ENCODE measurements around the gene CLDN22. TPM values are rescaled to one million over a fixed set of nuclear protein-coding genes. Genes with fewer than 3 reads are reported as not detected.

Gene CLDN22
- total and polyA plus RNA-seq, 2 of the 8 experiments (the other 6 are each of a cell fraction or from before 2014, with no cell fraction given), result not detected

DNA sequence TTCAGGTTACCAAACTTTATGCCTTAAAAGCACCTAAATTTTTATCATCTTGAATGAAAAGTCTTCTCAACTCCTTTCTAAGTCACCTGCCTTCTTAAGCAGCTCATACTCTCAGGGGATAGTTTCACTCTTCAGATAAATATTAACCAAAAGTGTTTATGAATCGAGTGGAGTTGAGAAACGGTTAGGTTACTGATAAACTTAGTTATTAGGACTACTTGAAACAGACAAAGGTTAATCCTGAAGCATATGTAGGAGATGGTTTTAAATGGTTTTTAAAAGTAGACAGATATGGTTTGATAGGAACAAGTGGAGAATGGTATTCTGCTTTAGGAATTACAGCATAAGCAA, 32.8 kb downstream of the CLDN22 start:
- no peak overlapping the region for H2BK20ac ChIP-seq (ENCODE audit: low read length)
- H3K27ac ChIP-seq (ENCODE audit: low read depth, low read length), result no peak overlapping the region
- POLR2A ChIA-PET (ENCODE audit: partially characterized antibody), result interaction anchor here (1.1 kb wide), 1 partner anchor 23 kb away, joined by 3 read pairs; no protein-coding TSS in a partner anchor
- DNase-seq (ENCODE audit: low read depth in 1 of 2, low spot score in 2 of 2) (no peak), FAIRE-seq (no peak)
- no peaks in the 10 kb centered on the region for H3K27me3 ChIP-seq (replicated peaks in 1 of 4; ENCODE audit: control insufficient read depth in 3 of 4, extremely low read depth in 1 of 4, insufficient read depth in 3 of 4, low read length in 3 of 4)
- no peak overlapping the region for H2AK5ac ChIP-seq (ENCODE audit: low read depth, low read length)
- no peak overlapping the region for H4K8ac ChIP-seq (ENCODE audit: extremely low read depth, insufficient read depth, low read length)
- H3K14ac ChIP-seq (ENCODE audit: insufficient read length), result no peak overlapping the region
- no peak overlapping the region for H3K18ac ChIP-seq (ENCODE audit: extremely low read depth, low read length)
- H3K56ac ChIP-seq (replicated peaks; ENCODE audit: insufficient read length, low read depth, low read length), result no peak overlapping the region
- H3K9me3 ChIP-seq (ENCODE audit: insufficient read depth in 2 of 2, low read depth in 1 of 2, low read length in 1 of 2), result no peaks in the 10 kb centered on the region
- H3K4me2 ChIP-seq (ENCODE audit: insufficient read depth in 1 of 2, low read depth in 2 of 2, low read length in 2 of 2), result no peak overlapping the region
- H3K79me2 ChIP-seq (ENCODE audit: control insufficient read depth in 1 of 2, insufficient read depth in 2 of 2, low read length in 2 of 2), result no peaks in the 10 kb centered on the region
- H2BK5ac ChIP-seq (ENCODE audit: low read depth, low read length), result no peak overlapping the region
- peaks cover 1 to 11% of the 10 kb centered on the region in 2 experiments for H4K20me1 ChIP-seq (replicated peaks in 1 of 2; ENCODE audit: control insufficient read depth in 1 of 2, insufficient read depth in 2 of 2, low read length in 2 of 2)
- no peak overlapping the region for H2AFZ ChIP-seq (ENCODE audit: low read length)
- no peak overlapping the region for H3K23ac ChIP-seq (ENCODE audit: insufficient read length)
- H3K4ac ChIP-seq (replicated peaks; ENCODE audit: insufficient read length, low read depth, low read length), result no peak overlapping the region
- 87% methylated on average over 2 of the region's 2 CpGs; no CpG with 5 or more reads in 1 of the 2 experiments for WGBS, 2 experiments (ENCODE audit: extremely low coverage in 1 of 2, insufficient coverage in 1 of 2, insufficient read length in 1 of 2, insufficient replicate concordance in 2 of 2, low coverage in 1 of 2, low lambda C conversion rate in 2 of 2, missing lambda C conversion rate in 1 of 2)
- H2BK15ac ChIP-seq (ENCODE audit: low read length), result no peak overlapping the region
- H3K4me1 ChIP-seq (replicated peaks in 1 of 4; ENCODE audit: control insufficient read depth in 3 of 4, insufficient read depth in 4 of 4, low read length in 3 of 4), result no peaks in the 10 kb centered on the region
- no peaks in the 10 kb centered on the region for H3K79me1 ChIP-seq (ENCODE audit: low read depth, low read length)
- H2BK120ac ChIP-seq (replicated peaks; ENCODE audit: low read depth, low read length), result no peak overlapping the region
- H2BK12ac ChIP-seq (ENCODE audit: low read depth, low read length), result no peak overlapping the region
- no peak overlapping the region for H4K5ac ChIP-seq (ENCODE audit: insufficient read length, low read depth, low read length)
- CTCF ChIA-PET (ENCODE audit: partially characterized antibody), result interaction anchor here (0.6 to 1.5 kb wide), 3 partner anchors 31 to 214 kb away, joined by 3 to 5 read pairs (median 3); no protein-coding TSS in a partner anchor
- no peaks in the 10 kb centered on the region for H3K23me2 ChIP-seq (ENCODE audit: low read depth, low read length)
- no peak overlapping the region for H3K9ac ChIP-seq (replicated peaks in 1 of 4; ENCODE audit: extremely low read depth in 1 of 4, low read depth in 3 of 4, low read length in 3 of 4)
- H3K4me3 ChIP-seq (ENCODE audit: extremely low read depth in 1 of 4, insufficient read depth in 2 of 4, low read depth in 3 of 4, low read length in 4 of 4), result no peak overlapping the region
- H3K36me3 ChIP-seq (ENCODE audit: control insufficient read depth in 2 of 4, insufficient read depth in 4 of 4, low read length in 3 of 4), result peaks cover 32 to 79% (median 56%) of the 10 kb centered on the region in 4 experiments
- no peak overlapping the region for H4K91ac ChIP-seq (replicated peaks; ENCODE audit: insufficient read length, low read length)
- TF ChIP-seq CREB1 (IDR thresholded peaks at IDR 0.05), result no peak
- no peak for TF ChIP-seq KDM5A (IDR thresholded peaks at IDR 0.05; ENCODE audit: low read length)
- no peak for TF ChIP-seq RAD21 (IDR thresholded peaks at IDR 0.05 in 1 of 2, conservative IDR thresholded peaks at IDR 0.05 in 1 of 2; ENCODE audit: low read depth in 2 of 2, low read length in 2 of 2)
- TF ChIP-seq POU5F1 (IDR thresholded peaks at IDR 0.05; ENCODE audit: low read depth, low read length), result no peak
- TF ChIP-seq EGR1 (IDR thresholded peaks at IDR 0.05; ENCODE audit: borderline replicate concordance, low read depth, low read length), result no peak
- TF ChIP-seq GABPA (IDR thresholded peaks at IDR 0.05; ENCODE audit: borderline replicate concordance, insufficient read depth, low read length), result no peak
- TF ChIP-seq POLR2A (IDR thresholded peaks at IDR 0.05; ENCODE audit: control extremely low read depth in 1 of 2, low read depth in 2 of 2, low read length in 2 of 2), result no peak
- TF ChIP-seq JUN (IDR thresholded peaks at IDR 0.05; ENCODE audit: low read depth, low read length), result no peak
- no peak for TF ChIP-seq BACH1 (IDR thresholded peaks at IDR 0.05; ENCODE audit: low read length)
- no peak for TF ChIP-seq YY1 (IDR thresholded peaks at IDR 0.05; ENCODE audit: low read depth, low read length)
- no peak for TF ChIP-seq SP1 (IDR thresholded peaks at IDR 0.05; ENCODE audit: low read depth, low read length)
- TF ChIP-seq HDAC6 (IDR thresholded peaks at IDR 0.05; ENCODE audit: low read depth, low read length), result no peak
- no peak for TF ChIP-seq RFX5 (IDR thresholded peaks at IDR 0.05; ENCODE audit: borderline replicate concordance, low read depth, low read length)
- TF ChIP-seq SUZ12 (IDR thresholded peaks at IDR 0.05; ENCODE audit: low read length), result no peak
- no peak for TF ChIP-seq KDM1A (IDR thresholded peaks at IDR 0.05; ENCODE audit: borderline replicate concordance, low read length)
- TF ChIP-seq EP300 (IDR thresholded peaks at IDR 0.05; ENCODE audit: borderline replicate concordance in 1 of 2, low read depth in 2 of 2, low read length in 2 of 2), result no peak

Data from H1 (cell line).